C4-2B (cell line): ENCODE data around the gene GALNT9.

ENCODE experiments used
- ZFX ChIP-seq: fragments of 450-650 bp; IDR thresholded peaks from 2 replicates; pipeline ENCODE4 v1.6.1; 2017
- TF ChIP-seq, protein P1 (sequence below): fragments of 450-650 bp; conservative IDR thresholded peaks from 2 replicates; pipeline ENCODE4 v1.5.1; 2017; ENCODE audit warnings: mild to moderate bottlenecking

DNA sequence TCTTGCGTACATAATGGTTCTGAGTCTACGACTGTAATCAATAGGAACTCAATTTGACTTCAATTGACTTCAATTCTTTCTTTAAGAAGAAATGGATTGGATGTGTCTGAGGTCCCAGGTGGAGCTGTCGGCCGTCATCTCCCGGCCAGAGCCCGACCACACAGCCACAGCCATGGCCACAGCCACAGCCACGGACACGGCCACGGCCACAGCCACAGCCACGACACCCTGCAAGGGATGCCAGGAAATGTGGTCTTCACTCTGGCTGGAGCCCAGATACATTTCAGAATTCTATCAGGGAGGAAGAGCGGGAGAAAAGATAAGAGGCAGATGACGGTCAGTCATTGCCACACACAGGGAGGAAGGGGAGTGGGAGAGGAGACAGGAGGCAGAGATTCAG, 58.9 kb downstream of the GALNT9 start:
- TF ChIP-seq, protein P1, sequence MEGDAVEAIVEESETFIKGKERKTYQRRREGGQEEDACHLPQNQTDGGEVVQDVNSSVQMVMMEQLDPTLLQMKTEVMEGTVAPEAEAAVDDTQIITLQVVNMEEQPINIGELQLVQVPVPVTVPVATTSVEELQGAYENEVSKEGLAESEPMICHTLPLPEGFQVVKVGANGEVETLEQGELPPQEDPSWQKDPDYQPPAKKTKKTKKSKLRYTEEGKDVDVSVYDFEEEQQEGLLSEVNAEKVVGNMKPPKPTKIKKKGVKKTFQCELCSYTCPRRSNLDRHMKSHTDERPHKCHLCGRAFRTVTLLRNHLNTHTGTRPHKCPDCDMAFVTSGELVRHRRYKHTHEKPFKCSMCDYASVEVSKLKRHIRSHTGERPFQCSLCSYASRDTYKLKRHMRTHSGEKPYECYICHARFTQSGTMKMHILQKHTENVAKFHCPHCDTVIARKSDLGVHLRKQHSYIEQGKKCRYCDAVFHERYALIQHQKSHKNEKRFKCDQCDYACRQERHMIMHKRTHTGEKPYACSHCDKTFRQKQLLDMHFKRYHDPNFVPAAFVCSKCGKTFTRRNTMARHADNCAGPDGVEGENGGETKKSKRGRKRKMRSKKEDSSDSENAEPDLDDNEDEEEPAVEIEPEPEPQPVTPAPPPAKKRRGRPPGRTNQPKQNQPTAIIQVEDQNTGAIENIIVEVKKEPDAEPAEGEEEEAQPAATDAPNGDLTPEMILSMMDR: no peak
- no peak for TF ChIP-seq ZFX
